Osteocyte (in vitro differentiated cells): Measurements from ENCODE around the gene ARGLU1. TPM values are rescaled to one million over a fixed set of nuclear protein-coding genes. Genes with fewer than 3 reads are reported as not detected.

Experiments used
- DNase-seq: peaks from one replicate; pipeline ENCODE4 v3.0.0; 2021; ENCODE audit warnings: mixed read lengths; ENCODE audit not compliant: unreplicated experiment; ENCODE audit errors: extremely low spot score
- H3K27ac Mint-ChIP-seq: one replicate; pipeline ENCODE4 v1.8.0; 2021; ENCODE audit warnings: mild to moderate bottlenecking, mixed read lengths; ENCODE audit not compliant: unreplicated experiment
- H3K27me3 Mint-ChIP-seq: one replicate; pipeline ENCODE4 v1.8.0; 2021; ENCODE audit warnings: mixed read lengths; ENCODE audit not compliant: unreplicated experiment
- H3K36me3 Mint-ChIP-seq: one replicate; pipeline ENCODE4 v1.8.0; 2021; ENCODE audit warnings: mixed read lengths; ENCODE audit not compliant: unreplicated experiment
- H3K4me1 Mint-ChIP-seq: one replicate; pipeline ENCODE4 v1.8.0; 2021; ENCODE audit warnings: mixed read lengths; ENCODE audit not compliant: unreplicated experiment
- H3K4me3 Mint-ChIP-seq: one replicate; pipeline ENCODE4 v1.8.0; 2021; ENCODE audit warnings: mild to moderate bottlenecking, moderate library complexity, mixed read lengths; ENCODE audit not compliant: unreplicated experiment
- H3K9me3 Mint-ChIP-seq: one replicate; pipeline ENCODE4 v1.8.0; 2021; ENCODE audit warnings: mixed read lengths; ENCODE audit not compliant: unreplicated experiment
- total RNA-seq: library from RNA; stranded (reverse); gene quantifications from 2 replicates; pipeline ENCODE4 v1.2.1, GENCODE V29; 2021
- TF ChIP-seq, protein P1 (sequence below): fragments of 200-600 bp; sonication (generic); IDR thresholded peaks from 2 replicates; pipeline ENCODE4 v1.5.0; 2021; ENCODE audit warnings: antibody characterized with exemption, mild to moderate bottlenecking, moderate library complexity

The ARGLU1 gene
- total RNA-seq, 1 donor from 2014 or later: 78.8 TPM

- Mint-ChIP-seq H3K27me3 (no peaks in the 10 kb centered on the region), H3K4me1 (peaks cover 22% of the 10 kb centered on the region), H3K27ac (no peak overlapping the region), H3K36me3 (no peaks in the 10 kb centered on the region), H3K9me3 (no peaks in the 10 kb centered on the region), H3K4me3 (no peak overlapping the region)
- DNase-seq: no peak
- TF ChIP-seq, protein P1, sequence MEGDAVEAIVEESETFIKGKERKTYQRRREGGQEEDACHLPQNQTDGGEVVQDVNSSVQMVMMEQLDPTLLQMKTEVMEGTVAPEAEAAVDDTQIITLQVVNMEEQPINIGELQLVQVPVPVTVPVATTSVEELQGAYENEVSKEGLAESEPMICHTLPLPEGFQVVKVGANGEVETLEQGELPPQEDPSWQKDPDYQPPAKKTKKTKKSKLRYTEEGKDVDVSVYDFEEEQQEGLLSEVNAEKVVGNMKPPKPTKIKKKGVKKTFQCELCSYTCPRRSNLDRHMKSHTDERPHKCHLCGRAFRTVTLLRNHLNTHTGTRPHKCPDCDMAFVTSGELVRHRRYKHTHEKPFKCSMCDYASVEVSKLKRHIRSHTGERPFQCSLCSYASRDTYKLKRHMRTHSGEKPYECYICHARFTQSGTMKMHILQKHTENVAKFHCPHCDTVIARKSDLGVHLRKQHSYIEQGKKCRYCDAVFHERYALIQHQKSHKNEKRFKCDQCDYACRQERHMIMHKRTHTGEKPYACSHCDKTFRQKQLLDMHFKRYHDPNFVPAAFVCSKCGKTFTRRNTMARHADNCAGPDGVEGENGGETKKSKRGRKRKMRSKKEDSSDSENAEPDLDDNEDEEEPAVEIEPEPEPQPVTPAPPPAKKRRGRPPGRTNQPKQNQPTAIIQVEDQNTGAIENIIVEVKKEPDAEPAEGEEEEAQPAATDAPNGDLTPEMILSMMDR: no peak
Observed at GRCh38 chr13:106595625-106596024, 27.7 kb upstream of the ARGLU1 start.

- DNase-seq: no peak
Observed at GRCh38 chr13:106594980-106595379, 27.0 kb upstream of the ARGLU1 start.

GRCh38 chr13:106593132-106593531 is 25.2 kb upstream of the ARGLU1 start:
- H3K27ac Mint-ChIP-seq: no peak overlapping the region
- DNase-seq: no peak
- peaks cover 14% of the 10 kb centered on the region for H3K4me1 Mint-ChIP-seq
- no peaks in the 10 kb centered on the region for H3K9me3 Mint-ChIP-seq
- no peaks in the 10 kb centered on the region for H3K36me3 Mint-ChIP-seq
- TF ChIP-seq, protein P1: no peak
- H3K27me3 Mint-ChIP-seq: no peaks in the 10 kb centered on the region
- no peak overlapping the region for H3K4me3 Mint-ChIP-seq

More at GRCh38 chr13:106594980-106595379, 27.0 kb upstream of the ARGLU1 start:
- TF ChIP-seq, protein P1: no peak
- Mint-ChIP-seq H3K27me3 (no peaks in the 10 kb centered on the region), H3K9me3 (no peaks in the 10 kb centered on the region), H3K36me3 (no peaks in the 10 kb centered on the region), H3K27ac (no peak overlapping the region), H3K4me1 (peaks cover 16% of the 10 kb centered on the region), H3K4me3 (no peak overlapping the region)

GRCh38 chr13:106591299-106591698 is 23.4 kb upstream of the ARGLU1 start:
- Mint-ChIP-seq H3K27me3 (no peaks in the 10 kb centered on the region), H3K4me1 (peaks cover 2% of the 10 kb centered on the region), H3K36me3 (peaks cover 1% of the 10 kb centered on the region), H3K27ac (no peak overlapping the region), H3K9me3 (peaks cover 3% of the 10 kb centered on the region), H3K4me3 (no peak overlapping the region)
- no peak for DNase-seq
- TF ChIP-seq, protein P1: no peak

DNA sequence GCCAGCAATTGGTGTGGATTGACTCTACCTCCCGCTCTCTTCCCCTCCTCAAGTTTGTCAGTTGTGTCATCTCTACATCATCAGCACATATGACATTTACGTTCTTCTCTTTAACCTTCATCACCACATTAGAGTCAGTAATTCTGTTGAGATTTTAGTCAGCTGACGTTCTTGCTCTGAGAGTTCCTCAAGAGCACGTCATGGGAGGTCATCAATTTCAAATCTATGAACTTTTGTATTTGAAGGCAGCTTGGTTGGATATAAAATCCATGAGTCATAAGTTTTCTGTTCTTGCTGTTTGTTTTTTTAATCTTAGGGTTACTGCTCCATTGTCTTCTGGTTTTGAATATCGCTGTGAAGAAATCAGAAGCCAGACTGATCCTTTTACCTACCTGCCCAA is 21.8 kb upstream of the ARGLU1 start:
- DNase-seq: no peak
- Mint-ChIP-seq H3K36me3 (peaks cover 5% of the 10 kb centered on the region), H3K27ac (no peak overlapping the region), H3K9me3 (peaks cover 10% of the 10 kb centered on the region), H3K27me3 (no peaks in the 10 kb centered on the region), H3K4me1 (peaks cover 2% of the 10 kb centered on the region), H3K4me3 (no peak overlapping the region)
- TF ChIP-seq, protein P1: no peak
